Fibroblast of pulmonary artery (primary cell): ENCODE data around the gene MZF1.
"Not testable (repeated sequence)": the region's sequence is repeated elsewhere in the genome, so short reads cannot be mapped to it uniquely, and the experiment has no call there.

Experiments used
- DNase-seq: peaks from one replicate; pipeline ENCODE4 v3.0.0-alpha.2; 2010; ENCODE audit warnings: low read depth
- H3K4me3 ChIP-seq: replicated peaks from 2 replicates; pipeline ENCODE4 v1.5.1; 2011; ENCODE audit warnings: low read depth, mild to moderate bottlenecking, control low read depth, low read length, moderate library complexity
- TF ChIP-seq, protein P1 (sequence below): IDR thresholded peaks from 2 replicates; pipeline ENCODE4 v1.5.1; 2011; ENCODE audit warnings: mild to moderate bottlenecking, control low read depth, low read length, inconsistent platforms; ENCODE audit errors: missing control alignments

MZF1 gene

GRCh38 chr19:58547323-58548312 lies 25.5 kb downstream of the MZF1 start:
- H3K4me3 ChIP-seq, result no peak overlapping the region
- no peak for DNase-seq
- TF ChIP-seq, protein P1, sequence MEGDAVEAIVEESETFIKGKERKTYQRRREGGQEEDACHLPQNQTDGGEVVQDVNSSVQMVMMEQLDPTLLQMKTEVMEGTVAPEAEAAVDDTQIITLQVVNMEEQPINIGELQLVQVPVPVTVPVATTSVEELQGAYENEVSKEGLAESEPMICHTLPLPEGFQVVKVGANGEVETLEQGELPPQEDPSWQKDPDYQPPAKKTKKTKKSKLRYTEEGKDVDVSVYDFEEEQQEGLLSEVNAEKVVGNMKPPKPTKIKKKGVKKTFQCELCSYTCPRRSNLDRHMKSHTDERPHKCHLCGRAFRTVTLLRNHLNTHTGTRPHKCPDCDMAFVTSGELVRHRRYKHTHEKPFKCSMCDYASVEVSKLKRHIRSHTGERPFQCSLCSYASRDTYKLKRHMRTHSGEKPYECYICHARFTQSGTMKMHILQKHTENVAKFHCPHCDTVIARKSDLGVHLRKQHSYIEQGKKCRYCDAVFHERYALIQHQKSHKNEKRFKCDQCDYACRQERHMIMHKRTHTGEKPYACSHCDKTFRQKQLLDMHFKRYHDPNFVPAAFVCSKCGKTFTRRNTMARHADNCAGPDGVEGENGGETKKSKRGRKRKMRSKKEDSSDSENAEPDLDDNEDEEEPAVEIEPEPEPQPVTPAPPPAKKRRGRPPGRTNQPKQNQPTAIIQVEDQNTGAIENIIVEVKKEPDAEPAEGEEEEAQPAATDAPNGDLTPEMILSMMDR, result no peak

GRCh38 chr19:58546019-58546530 lies 27.1 kb downstream of the MZF1 start:
- peak overlapping the region; percentile 91 for H3K4me3 ChIP-seq
- TF ChIP-seq, protein P1, result no peak
- no peak for DNase-seq

DNA sequence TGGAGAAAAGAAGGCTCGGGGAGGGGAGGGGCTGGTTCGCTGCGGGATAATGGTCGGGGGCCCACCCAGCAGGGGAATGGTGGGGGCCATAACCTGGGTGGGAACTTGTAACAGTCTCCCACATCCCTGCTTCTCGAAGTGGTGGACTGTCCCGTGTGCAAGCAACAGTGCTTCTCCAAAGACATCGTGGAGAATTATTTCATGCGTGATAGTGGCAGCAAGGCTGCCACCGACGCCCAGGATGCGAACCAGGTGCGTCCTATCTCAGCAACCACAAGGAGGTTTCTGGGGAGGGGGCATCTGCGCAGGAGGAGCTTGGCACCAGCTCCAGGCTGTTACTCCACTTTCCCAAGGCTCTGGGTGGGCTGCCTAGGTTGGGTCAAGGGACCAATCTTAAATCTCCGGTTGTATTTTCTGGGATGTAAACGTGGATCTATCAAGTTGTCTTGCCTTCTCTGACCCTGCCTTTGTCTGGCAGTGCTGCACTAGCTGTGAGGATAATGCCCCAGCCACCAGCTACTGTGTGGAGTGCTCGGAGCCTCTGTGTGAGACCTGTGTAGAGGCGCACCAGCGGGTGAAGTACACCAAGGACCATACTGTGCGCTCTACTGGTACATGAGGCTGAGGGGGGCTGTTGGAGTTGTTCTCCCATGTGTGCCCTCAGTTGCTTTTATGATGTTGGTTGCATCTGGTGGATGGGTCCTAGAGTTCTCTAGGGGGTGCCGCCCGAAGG lies 27.7 kb downstream of the MZF1 start:
- TF ChIP-seq, protein P1, result no peak
- peak overlapping the region; percentile 91 for H3K4me3 ChIP-seq
- no peak for DNase-seq

DNA sequence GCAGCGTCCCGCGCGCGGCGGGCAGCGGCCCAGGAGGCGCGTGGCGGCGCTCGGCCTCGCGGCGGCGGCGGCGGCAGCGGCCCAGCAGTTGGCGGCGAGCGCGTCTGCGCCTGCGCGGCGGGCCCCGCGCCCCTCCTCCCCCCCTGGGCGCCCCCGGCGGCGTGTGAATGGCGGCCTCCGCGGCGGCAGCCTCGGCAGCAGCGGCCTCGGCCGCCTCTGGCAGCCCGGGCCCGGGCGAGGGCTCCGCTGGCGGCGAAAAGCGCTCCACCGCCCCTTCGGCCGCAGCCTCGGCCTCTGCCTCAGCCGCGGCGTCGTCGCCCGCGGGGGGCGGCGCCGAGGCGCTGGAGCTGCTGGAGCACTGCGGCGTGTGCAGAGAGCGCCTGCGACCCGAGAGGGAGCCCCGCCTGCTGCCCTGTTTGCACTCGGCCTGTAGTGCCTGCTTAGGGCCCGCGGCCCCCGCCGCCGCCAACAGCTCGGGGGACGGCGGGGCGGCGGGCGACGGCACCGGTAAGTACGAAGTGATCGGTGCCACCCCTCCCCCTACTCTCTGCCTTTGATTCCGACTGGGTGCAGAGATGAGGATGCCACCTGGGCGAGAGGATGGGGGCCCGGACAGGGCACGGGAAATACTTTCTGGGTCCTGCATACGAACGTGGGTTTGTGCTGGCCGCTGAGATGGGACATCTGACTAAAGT lies 28.4 kb downstream of the MZF1 start:
- peak overlapping the region; percentile 91 for H3K4me3 ChIP-seq
- TF ChIP-seq, protein P1, result no peak
- DNase-seq, result peak; percentile 61

GRCh38 chr19:58543826-58544590 lies 29.1 kb downstream of the MZF1 start, which contains the start of gene TRIM28:
TSS of gene TRIM28 (plus strand) at chr19:58544064. CDS start at chr19:58544758, 694 bp downstream.
- peak; percentile 99 for DNase-seq
- H3K4me3 ChIP-seq, result peak within 1 kb of the TSS; percentile 91
- TF ChIP-seq, protein P1, result no peak

- not testable (repeated sequence) for DNase-seq, H3K4me3 ChIP-seq
Observed at GRCh38 chr19:58542641-58543372, 30.3 kb downstream of the MZF1 start.

GRCh38 chr19:58539169-58539559 lies 34.0 kb downstream of the MZF1 start:
- DNase-seq, H3K4me3 ChIP-seq: not testable (repeated sequence)
